GM18519 (cell line): ENCODE data around the gene RNU6-7.

Experiments
- ATAC-seq: cut with Tn5 transposase; IDR thresholded peaks from one replicate; pipeline ENCODE4 v1.9.1; 2021; ENCODE audit warnings: mild to moderate bottlenecking, moderate library complexity; ENCODE audit not compliant: unreplicated experiment, low FRiP score

The RNU6-7 gene

DNA sequence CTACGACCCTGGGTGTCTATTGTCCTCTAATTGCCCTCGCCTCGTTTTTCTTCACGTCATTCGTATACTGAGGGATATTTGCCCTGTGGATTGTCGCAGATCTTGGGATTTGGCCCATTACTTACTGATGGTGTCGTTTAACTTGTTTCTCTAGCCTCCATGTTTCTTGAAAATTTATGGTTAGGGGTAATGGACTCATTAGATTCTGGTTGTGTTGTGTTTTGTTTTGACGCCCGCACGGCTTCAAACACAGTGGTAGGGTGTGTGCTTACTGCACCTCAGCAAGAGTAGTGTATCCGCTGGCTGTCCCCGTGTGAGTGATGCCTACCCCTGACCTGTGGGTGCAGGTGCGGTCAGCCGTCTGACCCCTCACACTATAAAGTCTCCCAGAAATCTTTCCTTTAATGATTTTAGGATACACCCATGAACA is 2.1 kb downstream of the RNU6-7 start:
- no peak for ATAC-seq

DNA sequence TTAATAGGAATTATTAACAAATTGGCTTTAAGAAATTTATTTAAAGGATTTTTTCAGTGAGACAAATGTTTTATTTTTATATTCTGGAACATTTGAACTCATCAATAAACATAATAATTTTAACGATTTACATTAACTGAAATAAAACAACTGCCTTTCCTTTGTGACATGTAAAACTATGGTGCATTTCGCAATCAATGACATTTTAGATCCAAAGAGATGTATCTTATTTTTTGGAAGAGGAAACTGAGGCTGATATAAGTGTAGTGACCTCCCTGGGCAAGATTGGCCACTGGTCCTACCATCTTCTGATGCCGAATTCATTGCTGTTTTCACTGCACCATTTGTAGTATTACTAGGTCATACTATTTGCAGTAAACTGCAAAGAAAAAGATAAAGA is 3.7 kb downstream of the RNU6-7 start:
- ATAC-seq, result no peak

DNA sequence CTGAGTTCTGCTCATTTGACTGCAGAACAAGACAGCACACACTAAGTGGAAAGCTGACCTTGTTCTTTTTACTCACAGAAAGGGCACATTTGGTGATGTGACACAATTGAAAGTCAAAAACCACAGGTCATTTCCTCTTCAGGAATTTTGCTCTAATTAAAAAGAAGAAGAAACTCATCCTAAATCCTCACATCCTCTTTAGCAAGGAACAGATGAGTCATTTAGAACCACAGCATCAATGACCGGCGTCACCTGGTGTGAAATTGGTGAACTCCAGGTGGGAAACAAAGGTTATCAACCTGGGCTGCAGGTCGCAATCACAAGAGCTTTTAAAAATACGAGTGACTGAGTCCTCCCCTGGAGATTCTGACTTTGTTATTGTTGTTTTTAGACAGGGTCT is 4.1 kb downstream of the RNU6-7 start:
- ATAC-seq, result peak; percentile 26

GRCh38 chr14:32206552-32206951 is 4.7 kb downstream of the RNU6-7 start:
- no peak for ATAC-seq

DNA sequence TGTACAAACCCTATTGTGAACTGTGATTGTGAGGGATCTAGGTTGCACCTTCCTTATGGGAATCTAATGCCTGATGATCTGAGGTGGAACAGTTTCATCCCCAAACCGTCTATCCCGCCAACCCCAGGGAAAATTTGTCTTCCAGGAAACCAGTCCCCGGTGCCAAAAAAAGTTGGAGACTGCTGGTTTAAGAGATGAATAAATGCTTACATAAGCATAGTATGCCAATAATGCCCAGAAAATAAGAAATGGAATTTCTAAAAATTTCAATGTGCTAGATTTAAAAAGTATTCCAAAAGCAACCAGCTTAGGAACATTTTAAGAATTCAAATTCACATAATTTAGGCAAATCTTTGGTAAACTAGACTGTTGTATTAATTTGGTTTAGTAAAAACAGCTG is 6.6 kb downstream of the RNU6-7 start:
- no peak for ATAC-seq

GRCh38 chr14:32209471-32209870 is 7.6 kb downstream of the RNU6-7 start:
- ATAC-seq, result no peak

GRCh38 chr14:32211068-32211404 is 9.2 kb downstream of the RNU6-7 start:
- ATAC-seq, result no peak

- no peak for ATAC-seq
Measured at GRCh38 chr14:32212833-32213232, 11.0 kb downstream of the RNU6-7 start.

- no peak for ATAC-seq
Measured at GRCh38 chr14:32217301-32217700, 15.5 kb downstream of the RNU6-7 start.

DNA sequence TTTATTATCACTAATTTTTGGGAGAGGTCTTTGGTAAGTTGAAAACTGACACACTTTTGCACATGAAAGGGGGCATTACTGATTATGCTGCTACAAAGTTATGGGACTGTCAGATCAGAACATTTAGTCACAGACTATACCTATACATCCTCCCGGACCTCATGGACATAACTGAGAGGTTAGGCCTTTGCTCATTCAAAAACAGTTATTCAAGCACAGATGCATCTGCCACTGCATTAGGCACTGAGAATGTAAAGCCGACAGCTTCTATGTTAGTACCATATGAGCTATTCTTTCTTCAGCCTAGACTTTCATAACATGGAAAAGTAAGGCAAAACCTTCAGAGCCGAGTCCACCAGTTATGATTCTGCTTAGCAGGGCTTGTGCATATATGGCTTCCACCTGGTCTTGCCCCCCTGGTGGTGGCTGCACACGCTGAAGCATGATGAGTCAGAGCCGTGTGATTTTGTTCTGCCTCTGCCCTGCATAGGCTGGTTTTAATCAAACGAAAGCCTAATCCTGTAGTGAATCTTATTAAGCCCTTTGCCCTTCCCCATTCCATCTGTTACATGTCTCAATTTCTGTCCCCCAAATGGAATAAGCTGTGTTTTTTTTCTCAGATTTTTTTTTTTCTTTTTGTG is 23.0 kb downstream of the RNU6-7 start:
- no peak for ATAC-seq

DNA sequence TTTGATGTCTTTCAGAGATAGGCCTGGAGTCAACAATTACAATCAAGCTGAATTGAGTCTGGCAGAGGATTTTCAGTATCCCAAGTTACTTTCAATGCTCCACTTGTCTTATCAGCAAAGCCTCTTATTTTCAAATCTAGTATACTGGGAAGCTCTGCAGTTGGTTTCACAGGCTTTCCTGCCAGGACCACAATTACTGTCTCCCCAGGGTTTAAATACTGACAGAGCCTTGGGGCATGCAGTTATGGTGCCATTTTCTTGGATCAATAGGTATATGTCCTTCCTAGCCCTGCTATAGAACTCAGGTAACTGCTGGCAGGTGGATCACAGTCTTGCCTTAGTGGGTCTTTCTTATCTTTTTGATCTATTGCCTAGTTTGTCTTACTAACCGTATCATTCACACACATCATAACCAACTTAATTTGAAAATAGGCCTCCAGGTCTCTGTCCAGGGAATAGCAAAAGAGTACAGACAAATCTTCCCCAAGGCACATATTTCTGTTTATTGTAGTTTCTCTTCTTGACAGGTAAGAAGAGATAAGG is 23.6 kb downstream of the RNU6-7 start:
- ATAC-seq, result no peak

DNA sequence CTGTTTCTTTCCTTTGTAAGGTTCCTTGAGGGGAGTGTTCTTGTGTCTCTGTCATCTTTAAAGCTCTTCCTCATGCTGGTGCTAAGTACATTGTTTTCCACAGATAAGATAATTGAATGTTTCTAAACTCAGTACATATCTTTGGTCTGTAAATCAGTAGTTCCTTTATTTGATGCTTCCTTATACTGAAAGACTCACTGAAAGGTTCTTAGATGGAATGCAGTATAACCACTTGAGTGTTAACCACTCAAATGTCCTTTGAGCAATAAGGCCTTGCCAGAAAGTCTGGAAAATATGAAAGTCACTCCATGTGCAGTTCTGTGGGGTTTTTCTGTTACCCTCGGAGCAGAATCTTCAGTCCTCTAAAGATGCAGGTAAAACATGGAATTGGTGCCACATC is 24.2 kb downstream of the RNU6-7 start:
- no peak for ATAC-seq

DNA sequence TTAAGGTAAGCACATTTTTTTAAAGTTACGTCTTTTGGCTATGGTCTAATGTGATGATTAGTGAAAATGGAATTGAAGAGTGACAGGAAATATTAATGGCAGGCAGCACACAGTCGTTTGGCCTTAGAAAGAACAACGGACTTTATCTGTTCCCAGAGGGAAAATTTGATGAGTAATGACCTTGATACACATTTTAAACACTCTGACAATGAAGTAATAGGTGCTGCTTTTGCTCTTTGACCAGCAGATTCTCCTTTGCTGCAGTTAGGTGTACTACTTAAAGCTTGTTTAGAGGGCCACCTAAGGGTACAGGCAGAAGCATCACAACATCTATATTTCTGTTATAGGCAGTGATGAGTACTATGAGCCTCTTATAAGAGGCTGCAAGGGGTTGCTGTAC is 28.3 kb downstream of the RNU6-7 start:
- ATAC-seq, result no peak

- ATAC-seq, result no peak
Measured at GRCh38 chr14:32230695-32231280, 28.9 kb downstream of the RNU6-7 start.

GRCh38 chr14:32232481-32232880 is 30.6 kb downstream of the RNU6-7 start:
- ATAC-seq, result no peak

DNA sequence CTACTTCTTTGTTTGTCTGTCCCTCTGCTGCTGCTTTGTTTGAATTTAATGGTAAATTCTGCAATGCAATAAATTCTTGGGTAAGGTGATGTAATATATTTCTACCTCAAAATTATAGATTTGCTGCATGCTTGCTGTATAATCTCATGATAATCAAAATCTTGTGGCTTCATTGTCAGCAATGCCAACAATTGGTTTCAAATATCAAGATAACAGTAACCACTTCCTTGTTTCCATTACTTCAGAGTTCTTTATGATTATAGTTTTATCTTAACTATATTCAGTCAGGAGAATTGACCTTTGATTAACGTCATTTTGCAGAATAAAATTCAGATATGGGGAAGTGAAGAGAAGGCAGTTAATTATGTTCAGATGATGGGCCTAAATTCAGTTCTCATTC is 31.4 kb downstream of the RNU6-7 start:
- ATAC-seq, result no peak

- ATAC-seq, result no peak
Measured at GRCh38 chr14:32244404-32244803, 42.6 kb downstream of the RNU6-7 start.

DNA sequence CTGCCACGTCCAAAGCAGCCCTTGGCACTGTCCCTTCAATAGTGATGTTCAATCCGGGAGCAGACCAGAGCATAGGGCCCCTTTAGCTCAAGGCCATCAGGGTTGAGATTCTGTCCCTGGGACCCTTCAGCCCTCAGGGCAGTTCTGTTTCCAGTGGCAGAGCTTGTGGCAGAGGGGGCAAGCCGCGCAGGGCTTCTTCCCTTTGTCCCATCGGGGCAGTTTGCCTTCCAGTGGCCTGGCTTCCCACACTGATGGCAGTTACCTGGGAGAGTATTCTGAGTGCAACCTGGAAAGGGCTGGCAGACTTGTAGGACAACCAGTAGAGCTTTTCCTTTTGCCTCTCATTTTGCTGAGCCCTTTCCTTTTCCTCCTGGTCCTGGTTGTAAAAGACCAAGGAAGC is 44.9 kb downstream of the RNU6-7 start:
- no peak for ATAC-seq

GRCh38 chr14:32249371-32249770 is 47.5 kb downstream of the RNU6-7 start:
- ATAC-seq, result no peak

GRCh38 chr14:32249780-32250179 is 47.9 kb downstream of the RNU6-7 start:
- no peak for ATAC-seq

GRCh38 chr14:32250681-32251080 is 48.8 kb downstream of the RNU6-7 start:
- no peak for ATAC-seq

DNA sequence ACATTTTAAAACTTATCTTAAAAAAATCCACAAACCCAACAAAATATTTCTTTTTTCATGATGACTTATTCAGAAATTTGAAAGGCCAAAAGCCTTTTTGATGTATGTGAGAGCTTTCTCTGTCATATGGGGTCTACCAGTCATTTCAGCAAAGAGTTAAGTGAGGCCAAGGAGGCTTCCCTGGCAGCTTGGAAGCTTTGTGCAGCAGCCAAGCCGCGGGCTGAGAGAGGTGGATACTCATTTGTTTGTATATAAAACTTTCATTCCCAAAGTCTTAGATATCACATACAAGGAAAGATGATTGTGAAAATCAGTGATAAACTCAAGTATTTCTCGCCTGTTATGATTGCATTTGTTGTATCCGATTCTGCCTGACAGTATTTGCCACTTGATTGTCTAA is 49.7 kb downstream of the RNU6-7 start:
- ATAC-seq, result no peak
